Measurements from ENCODE around the gene CATSPERE.
"Not testable (repeated sequence)": the region's sequence is repeated elsewhere in the genome, so short reads cannot be mapped to it uniquely, and the experiment has no call there.

CATSPERE gene

DNA sequence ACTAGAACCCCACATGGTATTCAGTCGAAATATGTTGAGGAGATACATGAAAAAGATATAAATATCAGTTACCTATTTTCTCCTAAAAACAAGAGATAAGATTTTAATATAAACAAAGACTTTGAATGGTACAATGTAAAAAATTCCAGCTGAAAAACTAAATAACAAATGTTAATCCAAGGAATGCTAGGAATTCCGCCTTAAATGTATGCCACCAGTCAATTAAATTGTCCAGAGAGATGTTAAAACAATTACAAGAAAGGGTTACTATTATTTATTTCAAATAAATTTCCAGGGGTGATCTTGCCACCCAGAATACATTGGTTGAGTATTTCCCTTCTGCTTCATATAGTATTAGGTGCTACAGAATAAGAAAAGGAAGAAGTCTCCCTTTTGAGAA lies 13.5 kb upstream of the CATSPERE start:
- no peak for DNase-seq (ENCODE audit: low read depth in 3 of 3, low spot score in 1 of 3)

DNA sequence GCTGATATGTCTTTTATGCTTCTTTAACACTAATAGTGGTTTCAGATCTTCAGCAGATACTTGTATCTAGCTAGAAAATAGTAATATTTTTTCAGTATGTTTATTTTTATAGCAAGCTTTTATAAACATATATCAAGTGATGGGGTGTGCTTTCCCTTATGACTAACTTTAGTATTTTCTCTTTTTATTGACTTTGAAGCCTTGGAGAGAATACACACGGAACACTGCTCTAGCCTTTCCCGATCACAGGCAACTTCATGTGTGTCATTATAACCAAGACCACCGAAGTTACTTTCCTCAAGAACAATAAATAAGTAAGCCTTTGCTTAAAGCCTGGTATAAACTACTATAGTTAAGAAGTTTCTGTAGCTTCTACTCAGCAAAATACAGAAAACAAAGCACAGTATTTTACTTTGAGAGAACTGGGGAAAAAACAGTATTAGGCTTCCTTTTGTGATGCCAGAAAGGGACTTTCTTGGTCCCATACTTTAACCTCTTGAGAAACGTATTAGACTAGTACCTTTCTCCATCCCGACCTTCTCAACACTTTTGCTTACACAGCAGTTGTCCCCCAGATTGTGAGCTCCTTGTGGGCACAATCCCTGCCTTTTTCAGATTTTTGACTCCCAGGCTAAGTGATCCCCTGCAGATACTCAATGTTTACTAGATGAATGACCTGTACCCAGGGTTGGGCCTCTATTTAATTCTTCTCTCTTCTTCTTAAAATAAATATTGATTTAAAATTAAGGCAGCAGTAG lies 12.6 kb upstream of the CATSPERE start:
- no peak for DNase-seq (ENCODE audit: low read depth in 3 of 3, low spot score in 1 of 3)

DNA sequence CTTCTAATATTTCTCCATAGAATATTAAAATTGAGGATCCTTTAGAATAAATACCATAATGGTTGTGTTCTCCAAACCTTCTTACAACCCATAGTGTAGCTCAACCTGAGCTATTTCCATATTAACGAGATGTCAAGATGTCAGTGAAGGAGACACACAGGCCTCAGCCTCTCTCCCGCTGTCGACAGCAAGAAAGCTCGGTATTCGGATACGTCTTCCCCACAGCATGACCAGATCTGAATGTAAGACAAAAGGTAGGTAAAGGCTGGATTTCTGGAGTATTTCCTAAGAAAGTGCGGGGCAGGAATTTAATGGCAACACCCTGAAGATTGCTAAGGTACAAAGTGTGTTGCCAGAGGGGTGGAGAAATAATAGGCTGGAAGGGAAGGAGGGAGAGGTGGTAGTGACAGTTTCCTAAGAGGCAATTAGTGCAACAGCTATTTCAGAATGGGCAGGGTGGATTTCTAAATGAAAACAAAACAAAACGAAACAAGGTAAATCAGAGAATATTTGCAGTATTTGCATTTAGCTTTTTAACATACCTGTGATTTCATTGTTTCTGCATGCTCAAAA lies 11.1 kb upstream of the CATSPERE start:
- no peak for DNase-seq (ENCODE audit: low read depth in 3 of 3, low spot score in 1 of 3)

DNA sequence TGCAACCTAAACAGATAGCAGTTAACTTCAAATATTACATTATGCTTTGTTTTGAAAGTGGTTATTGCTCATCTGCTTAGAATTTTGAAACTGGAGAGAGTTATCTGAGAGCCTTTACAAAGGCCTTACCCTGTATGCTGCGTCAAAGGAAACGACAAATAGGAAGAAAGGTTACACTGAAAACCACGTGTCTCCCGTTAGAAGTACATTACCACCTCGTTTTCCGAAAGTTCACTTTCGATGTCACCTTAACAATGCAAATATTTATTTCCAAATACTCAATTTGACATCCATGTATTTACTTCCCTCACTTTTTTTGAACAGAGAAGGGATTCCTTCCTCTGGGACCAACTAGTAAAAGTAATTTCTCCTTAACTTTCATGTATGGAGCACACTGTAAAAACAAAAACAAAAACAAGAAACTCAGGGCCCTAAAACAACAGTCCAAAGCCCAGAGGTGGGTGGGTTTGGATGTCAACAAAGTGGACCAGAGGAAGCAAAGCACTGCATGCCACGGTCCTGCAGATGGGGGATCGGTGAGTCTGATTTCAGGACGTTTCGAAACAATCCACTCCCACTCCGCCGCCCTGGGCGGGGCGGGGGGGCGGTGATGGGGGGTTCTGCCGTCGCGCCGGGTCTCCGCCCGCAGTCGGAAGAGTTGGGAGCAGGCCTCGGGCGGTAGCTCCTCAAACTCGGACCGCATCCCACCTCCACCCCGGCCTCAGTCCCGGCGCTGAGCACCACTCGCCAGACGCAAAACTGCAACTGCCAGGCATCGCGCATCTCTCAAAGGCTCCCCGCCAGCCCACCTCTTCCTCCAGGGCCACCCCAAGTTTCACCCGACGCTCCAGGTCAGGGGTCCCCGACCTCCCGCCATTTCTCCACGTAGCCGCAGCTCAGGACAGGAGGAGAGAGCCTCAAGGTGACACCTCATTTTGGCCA lies 10.2 kb upstream of the CATSPERE start:
- DNase-seq (ENCODE audit: low read depth in 3 of 3, low spot score in 1 of 3) = peak in 2 of 3 donors; percentile 7 to 42

DNA sequence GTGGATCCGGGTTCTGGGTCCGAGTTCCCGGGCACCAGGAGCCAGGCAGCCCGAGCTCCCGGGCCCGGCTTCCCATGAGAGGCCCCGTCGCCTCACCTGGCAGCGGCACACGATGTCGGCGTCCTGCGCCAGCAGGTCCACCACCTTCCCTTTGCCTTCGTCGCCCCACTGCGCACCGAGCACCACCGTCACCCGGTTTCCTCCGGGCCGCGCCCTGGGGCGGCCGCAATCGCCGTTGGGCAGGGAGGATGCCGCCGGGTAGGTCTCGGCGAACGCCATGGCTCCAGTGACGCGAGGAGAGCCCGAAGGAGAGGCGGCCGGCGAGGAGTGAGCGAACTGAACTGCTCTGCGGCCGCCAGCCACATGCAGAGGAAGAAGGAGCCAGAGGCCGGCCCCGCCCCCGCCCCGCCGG lies 9.5 kb upstream of the CATSPERE start, which contains the start of gene ADSS2:
Gene ADSS2, minus strand, starts transcription at position 371 of the 412 bp plus-strand sequence. Its CDS starts 92 bp downstream, at position 279.
- DNase-seq (ENCODE audit: low read depth in 3 of 3, low spot score in 1 of 3) = no peak

DNA sequence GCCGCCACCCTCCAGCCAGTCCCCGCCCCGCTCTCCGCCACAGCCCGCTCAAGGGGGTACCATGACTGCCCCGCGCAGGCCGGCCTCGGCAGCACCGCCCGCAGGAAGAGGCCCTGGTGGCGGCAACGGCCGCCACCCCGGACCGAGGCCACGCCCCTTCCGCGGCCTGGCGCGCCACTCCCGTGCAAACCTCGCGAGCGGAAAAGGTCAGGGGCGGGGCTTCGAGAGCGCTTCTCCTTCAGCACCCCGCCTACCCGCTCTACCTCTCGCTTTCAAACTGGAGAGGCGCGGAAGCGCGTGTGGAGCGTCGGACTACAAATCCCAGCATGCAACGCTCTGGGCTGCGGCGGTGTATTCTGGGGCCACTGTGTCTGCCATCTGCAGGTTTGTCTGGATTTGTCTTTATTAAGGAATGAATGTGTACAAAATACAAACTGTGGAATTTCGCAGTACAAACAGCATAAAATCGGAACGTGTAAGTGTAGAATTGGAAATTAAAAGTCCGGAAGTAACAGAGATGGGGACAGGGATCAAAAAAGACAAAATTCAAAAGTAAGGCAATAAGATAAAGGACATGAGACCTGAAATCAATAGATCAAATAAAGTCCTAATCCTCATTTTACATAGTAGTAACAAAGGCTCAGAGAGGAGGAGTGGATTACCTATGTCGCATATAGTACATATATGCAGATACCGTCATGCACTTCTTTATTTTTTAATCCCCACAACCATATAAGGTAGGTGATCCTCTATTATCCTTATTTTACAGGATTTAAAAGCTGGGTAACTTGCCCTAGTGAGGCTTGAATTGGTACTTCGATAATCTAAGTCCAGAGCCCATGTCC lies 8.9 kb upstream of the CATSPERE start:
- DNase-seq (ENCODE audit: low read depth in 3 of 3, low spot score in 1 of 3) = peak; percentile 95 to 97 (median 97)

DNA sequence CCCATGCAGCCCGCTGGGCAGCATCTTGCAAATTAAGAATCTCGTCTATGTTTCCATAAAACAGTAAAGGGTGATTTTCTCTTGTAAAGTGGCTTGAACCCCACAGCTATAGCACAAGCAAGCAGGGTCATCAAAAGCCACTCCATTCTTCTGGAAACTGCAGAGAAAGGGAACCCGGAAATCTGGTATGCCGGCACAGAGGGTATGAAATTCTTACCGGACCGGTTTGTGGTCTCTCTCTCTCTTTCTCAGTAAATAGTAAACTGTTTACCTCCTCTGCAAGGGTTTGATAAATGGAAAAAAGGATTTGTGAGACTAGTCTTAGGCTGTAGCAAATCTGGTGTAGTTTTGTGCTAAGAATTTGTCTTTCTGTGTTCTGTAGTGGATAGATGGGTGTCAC lies 6.7 kb upstream of the CATSPERE start:
- DNase-seq (ENCODE audit: low read depth in 3 of 3, low spot score in 1 of 3) = no peak

DNA sequence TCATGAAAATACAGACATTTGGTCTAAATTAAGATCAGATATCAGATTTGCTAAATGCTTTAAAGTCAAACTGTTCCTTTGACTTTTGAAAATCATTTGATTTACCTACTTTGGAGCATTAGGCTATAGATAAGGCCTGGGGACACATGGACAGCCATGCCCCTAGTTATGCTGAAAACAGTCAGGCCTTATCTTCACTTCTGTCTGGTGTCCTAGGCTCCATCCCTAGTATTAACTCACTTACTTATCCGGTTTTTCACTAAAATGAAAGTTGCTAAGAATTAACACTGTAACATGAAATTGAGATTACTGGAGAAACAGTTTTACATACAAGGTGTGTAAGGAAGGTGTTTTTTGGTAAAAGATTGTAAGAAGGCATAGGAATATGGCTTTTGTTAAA lies 4.5 kb upstream of the CATSPERE start:
- DNase-seq (ENCODE audit: low read depth in 3 of 3, low spot score in 1 of 3) = no peak

DNA sequence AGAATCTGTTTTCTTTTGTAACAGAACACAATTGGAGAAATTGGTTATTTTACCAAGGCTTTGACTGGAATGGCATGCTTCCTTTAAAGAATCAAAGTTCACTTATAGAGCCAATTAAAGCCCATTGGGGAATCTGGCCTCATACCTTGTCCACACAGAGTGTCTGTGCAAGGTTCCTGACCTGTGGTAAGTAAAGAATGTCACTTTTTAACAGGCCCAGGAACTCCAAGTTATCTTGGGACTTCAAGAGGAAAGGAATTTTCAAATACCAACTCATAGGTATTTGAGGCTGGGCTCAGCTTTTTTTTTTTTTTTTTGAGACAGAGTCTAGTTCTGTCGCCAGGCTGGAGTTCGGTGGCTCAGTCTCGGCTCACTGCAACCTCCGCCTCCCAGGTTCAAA lies 2.3 kb upstream of the CATSPERE start:
- no peak for DNase-seq (ENCODE audit: low read depth in 3 of 3, low spot score in 1 of 3)

DNA sequence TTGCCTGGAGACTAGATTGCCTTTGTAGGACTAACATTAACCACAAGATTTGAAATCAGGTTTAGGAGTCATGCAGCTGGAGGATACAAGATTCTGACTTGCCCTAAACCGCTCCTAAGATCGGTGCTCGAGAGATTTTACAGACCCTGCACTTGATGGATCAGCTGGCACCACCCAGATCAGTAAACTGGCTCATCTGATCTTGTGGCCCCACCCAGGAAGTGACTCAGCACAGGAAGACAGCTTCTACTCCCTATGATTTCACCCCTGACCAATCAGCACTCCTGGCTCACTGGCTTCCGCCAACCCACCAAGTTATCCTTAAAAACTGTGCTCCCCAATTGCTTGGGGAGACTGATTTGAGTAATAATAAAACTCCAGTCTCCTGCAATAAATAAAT lies 876 bp upstream of the CATSPERE start:
- DNase-seq (ENCODE audit: low read depth in 3 of 3, low spot score in 1 of 3) = no peak

DNA sequence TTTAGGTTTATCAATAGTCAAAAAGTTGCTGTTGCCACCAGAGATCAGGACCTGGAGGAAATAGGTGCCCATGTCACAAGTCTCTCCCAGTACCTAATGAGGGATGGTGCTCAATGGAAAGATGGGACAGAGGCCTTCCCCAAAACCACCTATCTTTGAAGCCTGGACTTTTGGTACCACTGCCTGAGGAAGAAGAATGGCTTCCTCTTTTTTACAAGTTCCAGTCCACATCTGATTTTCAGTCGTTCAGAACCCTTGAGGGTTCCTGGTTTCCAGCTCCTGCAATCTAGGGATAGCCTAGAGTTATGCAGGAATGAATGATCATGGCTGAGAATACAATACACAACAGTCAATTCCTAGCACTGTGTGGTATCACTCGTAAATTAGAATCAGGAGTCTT lies 5.7 kb downstream of the CATSPERE start:
- DNase-seq (ENCODE audit: low read depth in 3 of 3, low spot score in 1 of 3) = no peak

DNA sequence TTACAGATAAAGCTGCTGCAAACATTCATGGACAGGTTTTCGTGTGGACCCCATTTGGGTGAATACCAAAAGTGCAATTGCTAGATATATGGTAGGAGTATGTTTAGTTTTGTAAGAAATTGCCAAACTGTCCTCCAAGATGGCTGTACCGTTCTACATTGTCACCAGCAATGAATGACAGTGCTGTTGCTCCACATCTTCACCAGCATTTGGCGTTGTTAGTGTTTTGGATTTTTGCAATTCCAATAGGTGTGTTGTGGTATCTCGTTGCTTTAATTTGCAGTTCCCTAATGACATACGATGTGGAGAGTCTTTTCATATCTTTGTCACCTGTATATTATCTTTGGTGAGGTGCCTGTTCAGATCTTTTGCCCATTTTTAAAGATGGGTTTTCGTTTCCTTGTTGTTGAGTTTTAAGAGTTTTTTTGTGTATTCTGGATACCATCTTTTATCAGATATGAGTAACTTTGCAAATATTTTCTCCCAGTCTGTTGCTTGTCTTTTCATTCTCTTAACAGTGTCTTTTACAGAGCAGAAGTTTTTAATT lies 12.1 kb downstream of the CATSPERE start:
- DNase-seq (ENCODE audit: low read depth in 3 of 3, low spot score in 1 of 3) = no peak

DNA sequence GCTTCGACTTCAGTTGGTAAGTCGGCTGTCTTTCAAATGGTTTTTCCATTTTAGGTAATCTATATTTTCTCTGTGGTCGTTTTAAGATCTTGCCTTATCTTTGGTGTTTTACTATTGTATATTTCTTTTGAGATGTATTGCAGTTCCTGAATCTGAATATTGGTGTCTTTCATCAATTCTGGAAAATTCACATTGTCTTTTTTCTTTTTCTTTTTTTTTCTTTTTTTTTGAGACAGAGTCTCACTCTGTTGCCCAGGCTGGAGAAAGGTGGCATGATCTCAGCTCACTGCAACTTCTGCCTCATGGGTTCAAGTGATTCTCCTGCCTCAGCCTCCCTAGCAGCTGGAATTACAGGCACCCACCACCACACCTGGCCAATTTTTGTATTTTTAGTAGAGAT lies 23.9 kb downstream of the CATSPERE start:
- DNase-seq (ENCODE audit: low read depth in 3 of 3, low spot score in 1 of 3) = not testable (repeated sequence)

DNA sequence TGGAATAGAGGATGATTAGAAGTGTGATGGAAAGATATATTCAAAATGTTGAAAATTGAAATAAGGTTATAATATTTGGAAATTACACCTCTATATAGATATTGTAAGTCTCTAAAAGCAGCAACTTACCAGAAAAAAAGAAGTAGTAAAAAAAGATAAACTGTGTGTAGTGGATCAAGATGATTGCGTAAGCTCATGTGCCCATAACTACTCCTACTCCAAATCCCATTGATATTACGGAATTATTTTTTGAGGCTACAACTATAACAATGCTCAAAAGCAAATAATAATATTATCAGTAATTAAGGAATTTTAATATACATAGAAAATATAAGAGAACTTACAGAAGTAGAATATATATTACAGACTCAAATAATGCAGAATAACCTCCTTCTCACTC lies 33.6 kb downstream of the CATSPERE start:
- no peak for DNase-seq (ENCODE audit: low read depth in 3 of 3, low spot score in 1 of 3)

DNA sequence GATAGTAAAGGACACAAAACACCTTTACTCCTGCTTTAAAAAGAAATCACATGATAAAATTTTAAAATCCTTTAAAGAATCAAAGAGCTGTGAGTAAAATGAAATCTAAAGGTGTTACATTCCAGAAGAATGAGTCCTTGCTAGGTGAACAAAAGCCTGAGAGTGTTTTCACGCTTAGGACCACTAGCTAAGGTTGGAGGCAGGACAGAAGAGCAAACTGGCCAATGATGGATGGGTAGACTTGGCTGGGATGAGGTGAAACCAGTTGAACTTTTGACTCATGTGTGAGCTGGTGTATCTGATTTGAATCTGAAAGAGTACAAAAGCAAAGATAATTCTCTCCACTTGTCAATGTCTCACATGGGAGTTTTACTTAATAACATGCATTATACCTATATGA lies 35.1 kb downstream of the CATSPERE start:
- DNase-seq (ENCODE audit: low read depth in 3 of 3, low spot score in 1 of 3) = no peak

DNA sequence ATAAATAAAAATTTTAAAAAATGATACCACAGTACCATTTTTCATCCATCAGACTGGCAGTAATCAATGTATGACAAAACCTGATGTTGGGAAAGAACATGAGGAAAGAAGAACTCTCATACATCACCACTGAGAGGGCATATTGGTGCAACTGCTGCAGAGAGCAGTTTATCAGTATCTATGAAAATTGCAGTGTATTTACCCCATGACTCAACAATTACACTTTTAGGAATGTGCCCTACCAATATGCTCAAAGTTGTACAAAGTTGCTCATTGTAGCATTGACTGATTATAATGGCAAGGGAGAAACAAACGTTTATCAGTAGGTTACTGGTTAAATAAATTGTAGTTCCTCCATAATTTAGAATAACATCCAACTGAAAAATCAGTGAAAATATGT lies 36.7 kb downstream of the CATSPERE start:
- no peak for DNase-seq (ENCODE audit: low read depth in 3 of 3, low spot score in 1 of 3)

DNA sequence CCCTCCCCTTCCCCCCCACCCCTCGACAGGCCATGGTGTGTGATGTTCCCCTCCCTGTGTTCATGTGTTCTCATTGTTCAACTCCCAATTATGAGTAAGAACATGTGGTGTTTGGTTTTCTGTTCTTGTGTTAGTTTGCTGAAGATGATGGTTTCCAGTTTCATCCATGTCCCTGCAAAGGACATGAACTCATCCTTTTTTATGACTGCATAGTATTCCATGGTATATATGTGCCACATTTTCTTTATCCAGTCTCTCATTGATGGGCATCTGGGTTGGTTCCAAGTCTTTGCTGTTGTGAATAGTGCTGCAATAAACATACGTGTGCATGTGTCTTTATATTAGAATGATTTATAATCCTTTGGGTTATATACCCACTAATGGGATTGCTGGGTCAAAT lies 38.4 kb downstream of the CATSPERE start:
- DNase-seq (ENCODE audit: low read depth in 3 of 3, low spot score in 1 of 3) = not testable (repeated sequence)

DNA sequence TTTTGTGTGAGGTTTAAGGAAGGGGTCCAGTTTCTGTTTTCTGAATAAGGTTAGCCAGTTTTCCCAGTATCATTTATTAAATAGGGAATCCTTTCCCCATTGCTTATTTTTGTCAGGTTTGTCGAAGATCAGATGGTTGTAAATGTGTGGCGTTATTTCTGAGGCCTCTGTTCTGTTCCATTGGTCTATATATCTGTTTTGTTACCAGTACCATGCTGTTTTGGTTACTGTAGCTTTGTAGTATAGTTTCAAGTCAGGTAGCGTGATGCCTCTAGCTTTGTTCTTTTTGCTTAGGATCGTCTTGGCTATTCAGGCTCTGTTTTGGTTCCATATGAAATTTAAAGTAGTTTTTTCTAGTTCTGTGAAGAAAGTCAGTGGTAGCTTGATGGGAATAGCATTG lies 39.4 kb downstream of the CATSPERE start:
- not testable (repeated sequence) for DNase-seq (ENCODE audit: low read depth in 3 of 3, low spot score in 1 of 3)

DNA sequence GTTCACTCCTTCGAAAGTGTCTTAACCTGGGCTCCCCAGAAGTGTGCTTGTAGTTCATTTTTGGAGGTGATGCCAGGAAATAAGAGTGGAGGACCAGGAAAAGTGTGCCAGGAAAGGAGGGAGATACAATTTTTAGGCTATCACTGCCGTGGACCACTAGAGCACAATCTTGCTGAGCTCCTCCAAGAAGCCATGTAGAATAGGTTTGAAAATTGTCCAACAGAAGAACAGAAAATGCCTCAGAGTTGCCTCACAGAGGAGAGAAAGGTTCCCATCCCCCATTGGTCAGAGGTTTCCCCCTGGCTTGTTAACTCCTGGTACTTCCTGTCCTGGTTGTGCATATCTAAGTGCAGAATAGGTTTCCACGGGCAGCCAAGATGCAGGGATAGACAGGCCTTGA lies 41.6 kb downstream of the CATSPERE start:
- no peak for DNase-seq (ENCODE audit: low read depth in 3 of 3, low spot score in 1 of 3)

DNA sequence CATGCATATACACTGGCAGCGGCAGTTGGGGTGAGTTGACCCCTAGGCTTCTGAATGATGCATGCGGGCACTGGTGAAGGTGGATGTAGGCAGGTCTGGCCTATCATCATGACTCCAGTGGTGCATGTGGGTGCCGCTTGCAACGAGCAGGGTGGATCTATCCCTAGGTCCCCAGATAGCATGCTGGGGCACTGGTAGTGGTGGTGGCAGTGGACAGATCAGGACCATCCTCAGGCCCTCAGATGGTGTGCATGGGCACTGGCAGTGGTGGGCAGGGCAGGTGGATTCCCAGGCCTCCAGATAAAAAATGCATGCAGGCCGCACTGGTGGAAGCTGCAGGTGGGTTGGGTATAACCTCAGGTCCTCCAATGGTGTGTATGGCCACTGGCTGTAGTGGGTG lies 52.4 kb downstream of the CATSPERE start:
- DNase-seq (ENCODE audit: low read depth in 3 of 3, low spot score in 1 of 3) = no peak

DNA sequence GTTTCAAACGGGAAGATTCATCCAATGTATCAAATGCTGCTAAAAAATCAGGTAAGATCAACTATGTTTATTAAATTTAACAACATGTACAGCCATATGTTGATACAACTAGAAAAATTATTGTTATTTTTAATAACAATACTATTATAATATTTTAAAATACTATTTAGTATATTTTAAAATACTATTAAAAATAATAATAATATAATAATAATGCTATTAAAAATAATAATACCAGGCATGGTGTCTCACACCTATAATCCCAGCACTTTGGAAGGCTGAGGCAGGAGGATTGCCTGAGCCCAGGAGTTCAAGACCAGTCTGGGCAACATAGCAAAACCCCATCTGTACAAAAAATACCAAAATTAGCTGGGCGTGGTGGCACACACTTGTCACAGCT lies 54.6 kb downstream of the CATSPERE start:
- DNase-seq (ENCODE audit: low read depth in 3 of 3, low spot score in 1 of 3) = no peak
